IMR-90 (cell line): ENCODE data around the gene BAIAP2. TPM values are rescaled to one million over a fixed set of nuclear protein-coding genes. Genes with fewer than 3 reads are reported as not detected.
A peak's percentile ranks its signal among the peaks of the same experiment; 100 is the strongest.

ENCODE experiments used
- ATAC-seq: fragments of 200-7000 bp; cut with Tn5 transposase; 2 replicates; pipeline ENCODE4 v1.9.1; 2020; ENCODE audit warnings: low read depth, mild to moderate bottlenecking, moderate library complexity
- BruUV-seq: library from RNA; stranded (reverse); fragments of 400-500 nt; replicated peaks from 2 replicates; lab custom pipeline; 2021; lab: Mats Ljungman, UMichigan
- CTCF ChIA-PET: fragments of 300-600 bp; formaldehyde crosslinking; extraction: SDS; loops from one replicate; lab custom pipeline; 2021; ENCODE audit warnings: antibody characterized with exemption; lab: Yijun Ruan, JAX
- POLR2A ChIA-PET: fragments of 300-600 bp; sonication (Branson Sonifier 250); formaldehyde crosslinking; loops from one replicate; lab custom pipeline; 2022; ENCODE audit warnings: antibody characterized with exemption; ENCODE audit not compliant: unreplicated experiment; lab: Charles Lee
- DNase-seq: peaks from one replicate; pipeline ENCODE4 v3.0.0; 2013
- H2AFZ ChIP-seq: replicated peaks from 2 replicates; pipeline ENCODE3; 2013; ENCODE audit warnings: low read length, mild to moderate bottlenecking; ENCODE audit not compliant: poor library complexity
- H2AK5ac ChIP-seq: 2 replicates; pipeline ENCODE4 v1.6.1; 2013; ENCODE audit warnings: low read depth, low read length, inconsistent platforms
- H2AK9ac ChIP-seq: replicated peaks from 2 replicates; pipeline ENCODE3; 2013; ENCODE audit warnings: mild to moderate bottlenecking, low read depth, low read length, moderate library complexity; ENCODE audit not compliant: poor library complexity
- H2BK120ac ChIP-seq: 2 replicates; pipeline ENCODE4 v1.6.1; 2013; ENCODE audit warnings: low read depth, low read length, inconsistent platforms
- H2BK15ac ChIP-seq: 3 replicates; pipeline ENCODE4 v1.6.1; 2013; ENCODE audit warnings: low read depth, low read length, inconsistent platforms
- H2BK20ac ChIP-seq: 2 replicates; pipeline ENCODE4 v1.6.1; 2013; ENCODE audit warnings: low read depth, mild to moderate bottlenecking, inconsistent platforms, low read length, moderate library complexity
- H2BK5ac ChIP-seq: 2 replicates; pipeline ENCODE4 v1.6.1; 2013; ENCODE audit warnings: mild to moderate bottlenecking, low read depth, low read length, inconsistent platforms; ENCODE audit not compliant: poor library complexity, severe bottlenecking
- H3K14ac ChIP-seq: replicated peaks from 2 replicates; pipeline ENCODE4 v1.6.1; 2013; ENCODE audit warnings: low read depth, low read length, inconsistent platforms
- H3K18ac ChIP-seq: 2 replicates; pipeline ENCODE4 v1.6.1; 2013; ENCODE audit warnings: low read depth, low read length, control low read depth
- H3K23ac ChIP-seq: 2 replicates; pipeline ENCODE4 v1.6.1; 2013; ENCODE audit warnings: low read depth, low read length, inconsistent platforms
- H3K27ac ChIP-seq: 2 replicates; pipeline ENCODE4 v1.5.1; 2013; ENCODE audit warnings: mild to moderate bottlenecking, control low read depth, low read length; ENCODE audit not compliant: insufficient read depth
- H3K27me3 ChIP-seq: 2 replicates; pipeline ENCODE4 v1.6.1; 2013; ENCODE audit warnings: low read length; ENCODE audit not compliant: control insufficient read depth, insufficient read depth
- H3K36me3 ChIP-seq: 2 replicates; pipeline ENCODE4 v1.6.1; 2013; ENCODE audit warnings: low read length, mixed read lengths; ENCODE audit not compliant: control insufficient read depth, insufficient read depth
- H3K4ac ChIP-seq: 2 replicates; pipeline ENCODE4 v1.6.1; 2013; ENCODE audit warnings: low read depth, low read length, inconsistent platforms
- H3K4me1 ChIP-seq: 2 replicates; pipeline ENCODE4 v1.6.1; 2013; ENCODE audit warnings: low read length, mixed read lengths; ENCODE audit not compliant: control insufficient read depth, insufficient read depth
- H3K4me2 ChIP-seq: 2 replicates; pipeline ENCODE4 v1.6.1; 2013; ENCODE audit warnings: low read depth, mild to moderate bottlenecking, control low read depth, low read length, moderate library complexity
- H3K4me3 ChIP-seq: 2 replicates; pipeline ENCODE4 v1.5.1; 2013; ENCODE audit warnings: low read depth, mild to moderate bottlenecking, control low read depth, low read length, moderate library complexity; ENCODE audit not compliant: insufficient read depth
- H3K56ac ChIP-seq: 2 replicates; pipeline ENCODE4 v1.6.1; 2013; ENCODE audit warnings: low read length, inconsistent platforms; ENCODE audit not compliant: insufficient read depth; ENCODE audit errors: extremely low read depth
- H3K79me1 ChIP-seq, 2 experiments: 2 replicates each; pipeline ENCODE4 v1.6.1; 2013; ENCODE audit warnings: low read length in 2 of 2, inconsistent platforms in 1 of 2, low read depth in 1 of 2
- H3K9ac ChIP-seq: 2 replicates; pipeline ENCODE4 v1.6.1; 2013; ENCODE audit warnings: low read depth, low read length, control low read depth
- H3K9me1 ChIP-seq: 2 replicates; pipeline ENCODE4 v1.6.1; 2013; ENCODE audit warnings: low read length, inconsistent platforms; ENCODE audit not compliant: insufficient read depth
- H3K9me3 ChIP-seq: 2 replicates; pipeline ENCODE4 v1.6.1; 2013; ENCODE audit warnings: low read length; ENCODE audit not compliant: control insufficient read depth, insufficient read depth
- H4K20me1 ChIP-seq: 2 replicates; pipeline ENCODE4 v1.6.1; 2013; ENCODE audit warnings: low read length, inconsistent platforms; ENCODE audit not compliant: insufficient read depth
- H4K5ac ChIP-seq: 2 replicates; pipeline ENCODE4 v1.6.1; 2013; ENCODE audit warnings: mild to moderate bottlenecking, low read depth, low read length, control low read depth
- H4K8ac ChIP-seq, 2 experiments: 2 replicates each; pipeline ENCODE4 v1.6.1; 2013; ENCODE audit warnings: low read depth in 2 of 2, low read length in 2 of 2, control low read depth in 1 of 2, inconsistent platforms in 1 of 2
- H4K91ac ChIP-seq: 2 replicates; pipeline ENCODE4 v1.6.1; 2013; ENCODE audit warnings: low read depth, low read length, inconsistent platforms; ENCODE audit not compliant: insufficient read depth
- BHLHE40 ChIP-seq: fragments of 150-350 bp; IDR thresholded peaks from 2 replicates; pipeline ENCODE4 v1.6.1; 2016; ENCODE audit warnings: mild to moderate bottlenecking, low read depth, low read length
- CEBPB ChIP-seq: IDR thresholded peaks from 2 replicates; pipeline ENCODE4 v1.6.1; 2012; ENCODE audit warnings: low read depth, low read length, improper control_type of control experiment
- FOS ChIP-seq: fragments of 150-350 bp; IDR thresholded peaks from 2 replicates; pipeline ENCODE4 v1.6.1; 2016; ENCODE audit warnings: low read depth, low read length
- MAFK ChIP-seq: IDR thresholded peaks from 2 replicates; pipeline ENCODE4 v1.6.1; 2012; ENCODE audit warnings: low read depth, low read length, improper control_type of control experiment
- MAZ ChIP-seq: IDR thresholded peaks from 2 replicates; pipeline ENCODE4 v1.6.1; 2012; ENCODE audit warnings: low read depth, mild to moderate bottlenecking, low read length, improper control_type of control experiment, moderate library complexity, borderline replicate concordance
- MXI1 ChIP-seq: IDR thresholded peaks from 2 replicates; pipeline ENCODE4 v1.6.1; 2012; ENCODE audit warnings: low read depth, mild to moderate bottlenecking, low read length, moderate library complexity, borderline replicate concordance
- NFE2L2 ChIP-seq: fragments of 150-350 bp; IDR thresholded peaks from 2 replicates; pipeline ENCODE4 v1.6.1; 2016; ENCODE audit warnings: low read depth, mild to moderate bottlenecking, low read length
- POLR2A ChIP-seq: IDR thresholded peaks from 2 replicates; pipeline ENCODE4 v1.6.1; 2012; ENCODE audit warnings: mild to moderate bottlenecking, low read depth, low read length
- RAD21 ChIP-seq: IDR thresholded peaks from 2 replicates; pipeline ENCODE4 v1.6.1; 2012; ENCODE audit warnings: low read length, improper control_type of control experiment
- RCOR1 ChIP-seq: IDR thresholded peaks from 2 replicates; pipeline ENCODE4 v1.6.1; 2012; ENCODE audit warnings: mild to moderate bottlenecking, low read length, improper control_type of control experiment; ENCODE audit not compliant: insufficient replicate concordance
- RFX5 ChIP-seq: IDR thresholded peaks from 2 replicates; pipeline ENCODE4 v1.8.0; 2012; ENCODE audit warnings: low read depth, mild to moderate bottlenecking, low read length, moderate library complexity
- SMC3 ChIP-seq: fragments of 150-350 bp; IDR thresholded peaks from 2 replicates; pipeline ENCODE4 v1.6.1; 2016; ENCODE audit warnings: low read depth, mild to moderate bottlenecking, antibody characterized with exemption, low read length, moderate library complexity
- WGBS, 2 experiments: methylation state at CpG; one replicate each; pipeline versions ENCODE4 v1.1.5 to v1.1.7; 2013; ENCODE audit warnings: missing lambda C conversion rate in 2 of 2; ENCODE audit not compliant: insufficient read length in 1 of 2; ENCODE audit errors: extremely low coverage in 2 of 2; 5-methylcytosine and 5-hydroxymethylcytosine counted together
- dilution Hi-C: fragments of 300-500 bp; cut with HindIII; formaldehyde crosslinking; loops from one replicate; pipeline ENCODE4 v1.14.3; 2018; ENCODE audit warnings: low sequenced_read_pairs; ENCODE audit not compliant: unreplicated experiment
- in situ Hi-C: fragments of 300-500 bp; cut with MboI; formaldehyde crosslinking; loops from 3 replicates; pipeline ENCODE4 v1.14.3; 2019; ENCODE audit warnings: low sequenced_read_pairs, inconsistent platforms, mixed read lengths
- intact Hi-C: fragments of 100-400 bp; cut with micrococcal nuclease; formaldehyde crosslinking; loops from 2 replicates; pipeline ENCODE4 v1.10.0; 2022
- polyA plus RNA-seq, 3 experiments: library from polyadenylated mRNA; depleted of rRNA; stranded (reverse); fragments of >200 nt; gene quantifications; 2 replicates each; pipeline ENCODE4 v1.2.3, GENCODE V29; 2012; ENCODE audit warnings: low replicate concordance in 1 of 3
- total RNA-seq: library from RNA; depleted of rRNA; stranded (reverse); fragments of >200 nt; gene quantifications from 2 replicates; pipeline ENCODE4 v1.2.3, GENCODE V29; 2012
- TF ChIP-seq, protein P1 (sequence below): fragments of 150-350 bp; IDR thresholded peaks from 2 replicates; pipeline ENCODE4 v1.6.1; 2017; ENCODE audit warnings: mild to moderate bottlenecking, antibody characterized with exemption, low read length, low read depth
- TF ChIP-seq, protein P2 (sequence below): fragments of 150-350 bp; IDR thresholded peaks from 2 replicates; pipeline ENCODE4 v1.6.1; 2016; ENCODE audit warnings: low read depth, mild to moderate bottlenecking, low read length, moderate library complexity, borderline replicate concordance

The BAIAP2 gene
- total and polyA plus RNA-seq, 2 of the 4 experiments (the other 2 are of a cell fraction): 18.3 to 32.6 TPM

DNA sequence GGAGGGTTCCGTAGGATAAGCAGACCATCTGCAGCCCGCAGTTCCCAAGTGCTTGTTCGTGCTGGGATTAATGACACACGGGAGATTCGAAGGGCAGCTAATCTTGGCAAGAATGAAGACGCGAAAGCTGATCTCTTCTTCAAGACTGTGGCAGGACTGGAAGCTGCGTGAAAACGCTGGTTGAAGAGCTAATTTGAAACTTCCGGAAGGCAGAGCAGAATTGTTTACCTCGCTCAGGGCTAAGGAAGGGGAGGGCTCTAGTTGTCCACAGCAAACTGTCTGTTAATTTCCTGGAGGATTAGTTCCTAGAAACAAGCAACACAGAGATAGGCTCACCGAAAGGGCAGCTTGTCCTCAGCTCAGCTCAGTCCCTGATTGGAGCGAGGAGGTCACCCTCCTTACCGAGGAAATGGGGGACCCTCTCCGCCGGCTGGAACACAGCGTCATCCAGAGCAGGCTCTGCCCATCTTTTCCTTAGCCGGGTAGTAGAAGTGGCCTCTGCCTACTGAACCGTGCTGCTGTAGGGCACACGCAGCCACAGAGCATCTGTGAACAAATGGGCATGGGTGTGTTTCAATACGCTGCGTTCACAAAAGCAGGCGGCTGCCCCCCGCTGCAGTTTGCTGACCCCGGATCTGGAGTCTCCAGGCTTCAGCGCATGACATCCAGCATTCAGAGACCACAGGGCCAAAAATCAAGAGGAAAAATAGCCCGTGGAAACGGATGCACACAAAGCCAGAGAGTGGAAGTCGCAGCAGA lies 16.7 kb upstream of the BAIAP2 start:
- Histone ChIP-seq H2BK15ac (peak overlapping the region; percentile 67; the same call in 1 of the 3 replicates), H3K56ac (peak overlapping the region; percentile 16; the same call in 1 of the 2 replicates), H3K14ac (peak overlapping the region; percentile 72), H3K4me1 (peaks cover 9% of the 10 kb centered on the region), H3K18ac (peak overlapping the region; percentile 84), H4K91ac (peak overlapping the region; percentile 90), H4K8ac (peak overlapping the region; percentile 85), H3K27ac (peak overlapping the region; percentile 78), H3K23ac (peak overlapping the region; percentile 77), H3K4me3 (peak overlapping the region; percentile 21), H2BK20ac (peak overlapping the region; percentile 55; the same call in 1 of the 2 replicates), H2AK9ac (peak overlapping the region; percentile 87), H3K9ac (peak overlapping the region; percentile 68), H3K79me1 (no peaks in the 10 kb centered on the region), H4K20me1 (no peaks in the 10 kb centered on the region), H3K4me2 (peak overlapping the region; percentile 86), H2BK5ac (peak overlapping the region; percentile 39), H4K5ac (peak overlapping the region; percentile 98), H2AK5ac (peak overlapping the region; percentile 14; the same call in 1 of the 2 replicates), H3K9me1 (0 out of 2 replicates have a peak, but pooled peaks cover 3% of the 10 kb centered on the region), H3K36me3 (no peaks in the 10 kb centered on the region), H2BK120ac (peak overlapping the region; percentile 56), H3K27me3 (no peaks in the 10 kb centered on the region), H3K9me3 (no peaks in the 10 kb centered on the region), H2AFZ (peak overlapping the region; percentile 89), H3K4ac (peak overlapping the region; percentile 85)
- BruUV-seq: no TSS peak
- 10% methylated on average over 20 of the region's 29 CpGs; no CpG with 5 or more reads in 1 of the 2 experiments for WGBS, 2 experiments
- POLR2A ChIA-PET: no interaction called here
- dilution Hi-C loops (no loop called here), in situ Hi-C loops (no loop called here), intact Hi-C loops (no loop called here)
- CTCF ChIA-PET: interaction anchor here (1.2 kb wide), 1 partner anchor 79 kb away, joined by 5 read pairs; no protein-coding TSS in a partner anchor
- peak; percentile 63 for DNase-seq
- ATAC-seq: peak; percentile 88
- TF ChIP-seq RFX5: no peak
- TF ChIP-seq BHLHE40: no peak
- TF ChIP-seq RAD21: no peak
- TF ChIP-seq MAFK: no peak
- no peak for TF ChIP-seq FOS
- TF ChIP-seq RCOR1: no peak
- TF ChIP-seq, protein P1, sequence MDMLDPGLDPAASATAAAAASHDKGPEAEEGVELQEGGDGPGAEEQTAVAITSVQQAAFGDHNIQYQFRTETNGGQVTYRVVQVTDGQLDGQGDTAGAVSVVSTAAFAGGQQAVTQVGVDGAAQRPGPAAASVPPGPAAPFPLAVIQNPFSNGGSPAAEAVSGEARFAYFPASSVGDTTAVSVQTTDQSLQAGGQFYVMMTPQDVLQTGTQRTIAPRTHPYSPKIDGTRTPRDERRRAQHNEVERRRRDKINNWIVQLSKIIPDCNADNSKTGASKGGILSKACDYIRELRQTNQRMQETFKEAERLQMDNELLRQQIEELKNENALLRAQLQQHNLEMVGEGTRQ: no peak
- no peak for TF ChIP-seq MAZ
- no peak for TF ChIP-seq POLR2A
- TF ChIP-seq CEBPB: no peak
- no peak for TF ChIP-seq NFE2L2
- no peak for TF ChIP-seq SMC3
- TF ChIP-seq MXI1: no peak
- TF ChIP-seq, protein P2, sequence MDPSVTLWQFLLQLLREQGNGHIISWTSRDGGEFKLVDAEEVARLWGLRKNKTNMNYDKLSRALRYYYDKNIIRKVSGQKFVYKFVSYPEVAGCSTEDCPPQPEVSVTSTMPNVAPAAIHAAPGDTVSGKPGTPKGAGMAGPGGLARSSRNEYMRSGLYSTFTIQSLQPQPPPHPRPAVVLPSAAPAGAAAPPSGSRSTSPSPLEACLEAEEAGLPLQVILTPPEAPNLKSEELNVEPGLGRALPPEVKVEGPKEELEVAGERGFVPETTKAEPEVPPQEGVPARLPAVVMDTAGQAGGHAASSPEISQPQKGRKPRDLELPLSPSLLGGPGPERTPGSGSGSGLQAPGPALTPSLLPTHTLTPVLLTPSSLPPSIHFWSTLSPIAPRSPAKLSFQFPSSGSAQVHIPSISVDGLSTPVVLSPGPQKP: no peak
